HG02840 (cell line): ENCODE measurements around the gene CCDC93.
"Not testable (repeated sequence)": the region's sequence is repeated elsewhere in the genome, so short reads cannot be mapped to it uniquely, and the experiment has no call there.

Experiments
- ATAC-seq: cut with Tn5 transposase; IDR thresholded peaks from one replicate; pipeline ENCODE4 v1.9.1; 2021; ENCODE audit warnings: mild to moderate bottlenecking, moderate library complexity, moderate number of reproducible peaks; ENCODE audit not compliant: unreplicated experiment, low FRiP score

The CCDC93 gene

DNA sequence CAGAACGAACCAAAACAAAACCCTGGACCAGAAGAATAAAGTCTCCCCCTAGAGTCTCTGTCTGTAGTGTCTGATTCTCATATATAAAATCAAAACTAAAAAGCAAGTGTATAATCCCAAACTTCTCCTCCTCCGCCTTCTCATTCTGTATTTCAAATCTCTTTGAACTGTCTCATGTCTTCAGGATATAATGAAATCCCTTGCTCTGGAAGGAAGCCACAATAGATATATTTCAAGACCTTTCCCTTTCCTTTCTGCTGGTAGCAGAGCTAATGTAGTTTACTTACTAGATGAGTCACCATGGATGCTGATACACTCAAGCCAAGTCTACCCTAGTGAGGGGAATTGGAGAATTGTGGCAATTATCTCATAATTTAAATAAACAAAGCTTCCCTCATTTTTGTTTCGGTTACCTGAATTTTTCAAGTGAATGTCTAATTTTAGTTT lies 33.5 kb upstream of the CCDC93 start:
- ATAC-seq, result no peak

DNA sequence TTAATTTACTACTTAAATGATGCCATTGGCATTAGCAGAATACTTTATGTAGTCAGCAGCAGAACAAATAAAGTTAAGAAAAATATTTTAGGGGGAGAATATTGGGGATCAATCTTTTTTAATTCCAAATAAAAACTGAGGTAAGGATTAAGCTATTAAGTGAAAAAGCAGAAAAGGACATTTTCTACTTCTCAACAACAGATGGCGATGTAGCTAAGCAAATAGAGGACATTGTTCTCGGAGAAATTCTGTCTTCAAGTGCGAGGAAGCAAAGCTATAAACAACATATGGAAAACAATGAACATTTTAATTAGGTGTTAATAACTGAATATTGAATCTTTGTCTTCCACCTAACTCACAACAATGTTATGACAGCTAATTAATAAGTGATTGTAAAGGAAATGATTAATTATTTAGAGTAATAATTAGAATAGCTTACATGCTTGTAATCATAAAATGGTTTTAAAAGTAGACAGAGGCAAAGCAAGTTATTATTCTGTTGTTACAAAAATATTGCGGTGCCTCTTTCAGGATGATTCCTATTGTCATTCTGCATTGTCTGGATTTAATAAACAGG lies 32.9 kb upstream of the CCDC93 start:
- ATAC-seq, result no peak

DNA sequence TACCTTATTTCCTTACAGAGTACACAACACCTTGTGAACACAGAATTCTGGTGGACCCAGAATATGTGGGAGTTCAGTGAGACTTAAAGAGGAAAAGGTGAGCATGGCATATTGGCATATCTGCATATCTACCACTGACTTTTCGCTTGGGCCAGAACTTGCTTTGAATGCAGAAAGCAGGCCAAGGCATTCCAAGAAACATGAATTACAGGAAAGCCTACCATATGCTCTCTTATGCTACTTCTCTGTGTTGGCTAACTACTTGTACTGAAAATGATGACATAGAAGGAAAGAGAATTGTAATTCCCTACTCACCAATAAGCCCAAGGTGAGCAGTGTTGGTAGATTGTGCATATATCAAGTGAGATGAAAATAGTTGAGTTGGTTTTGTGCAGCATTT lies 31.4 kb upstream of the CCDC93 start:
- ATAC-seq, result no peak

DNA sequence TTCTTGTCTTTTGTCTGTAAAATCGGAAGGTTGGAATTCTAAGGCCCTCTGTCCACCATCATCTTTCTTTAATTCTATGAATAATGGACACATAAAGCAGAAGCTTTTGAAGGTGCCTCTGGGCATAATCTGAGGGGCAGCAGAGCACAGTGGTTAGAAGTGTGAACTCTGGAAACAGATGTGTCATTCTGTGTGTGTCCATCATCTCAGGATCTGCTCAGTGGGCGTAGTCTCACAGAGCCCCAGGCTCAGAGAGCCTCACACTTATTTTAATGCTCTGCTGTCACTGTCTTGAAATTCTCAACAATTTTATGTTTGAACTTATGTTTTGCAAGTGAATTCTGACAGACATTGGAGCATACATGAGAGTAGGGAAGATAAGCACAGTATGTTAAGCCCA lies 31.0 kb upstream of the CCDC93 start:
- no peak for ATAC-seq

DNA sequence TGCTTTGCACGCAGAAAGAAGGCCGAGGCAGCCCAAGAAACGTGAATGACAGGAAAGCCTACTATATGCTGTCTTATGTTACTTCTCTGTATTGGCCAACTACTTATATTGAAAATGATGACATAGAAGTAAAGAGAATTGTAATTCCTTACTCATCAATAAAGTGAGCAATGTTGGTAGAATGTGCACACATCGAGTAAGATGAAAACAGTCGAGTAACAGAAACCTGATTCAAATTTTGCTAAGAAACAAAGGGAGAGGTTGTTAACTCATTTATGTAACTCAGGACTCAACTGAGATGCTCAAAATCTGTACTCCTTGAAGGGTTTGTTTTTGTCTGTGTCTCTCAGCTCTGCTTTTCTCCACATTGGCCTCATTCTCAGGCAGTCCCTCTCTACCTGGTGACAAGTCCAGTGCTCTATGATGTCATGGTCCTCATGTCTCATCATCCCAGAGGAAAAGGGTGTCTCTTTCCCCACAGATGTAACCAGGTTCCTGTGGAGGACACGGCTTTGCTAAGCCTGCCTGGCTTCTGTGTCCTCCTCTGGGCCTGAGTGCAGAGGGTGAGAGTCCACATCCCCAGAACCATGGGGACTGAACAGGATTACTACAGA lies 30.3 kb upstream of the CCDC93 start:
- ATAC-seq, result no peak

DNA sequence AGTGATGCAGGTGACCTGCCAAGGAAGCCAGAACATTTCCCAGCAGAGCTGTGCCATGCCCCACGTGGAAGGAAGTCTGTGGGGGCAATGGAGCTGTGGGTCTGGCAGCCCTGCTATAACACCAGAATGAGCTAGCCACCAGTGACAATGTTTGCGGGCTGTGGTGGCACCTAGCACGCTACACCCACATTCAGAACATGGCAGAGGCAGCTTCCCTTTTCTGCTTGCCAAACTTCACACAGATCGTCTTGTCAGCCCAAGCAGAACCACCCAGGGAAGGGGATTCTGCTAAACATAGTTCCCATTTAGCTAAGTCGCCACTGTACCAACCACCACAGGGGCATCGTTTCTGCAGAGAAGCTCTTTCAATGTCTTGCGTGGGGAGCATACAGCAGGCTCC lies 27.0 kb upstream of the CCDC93 start:
- no peak for ATAC-seq

DNA sequence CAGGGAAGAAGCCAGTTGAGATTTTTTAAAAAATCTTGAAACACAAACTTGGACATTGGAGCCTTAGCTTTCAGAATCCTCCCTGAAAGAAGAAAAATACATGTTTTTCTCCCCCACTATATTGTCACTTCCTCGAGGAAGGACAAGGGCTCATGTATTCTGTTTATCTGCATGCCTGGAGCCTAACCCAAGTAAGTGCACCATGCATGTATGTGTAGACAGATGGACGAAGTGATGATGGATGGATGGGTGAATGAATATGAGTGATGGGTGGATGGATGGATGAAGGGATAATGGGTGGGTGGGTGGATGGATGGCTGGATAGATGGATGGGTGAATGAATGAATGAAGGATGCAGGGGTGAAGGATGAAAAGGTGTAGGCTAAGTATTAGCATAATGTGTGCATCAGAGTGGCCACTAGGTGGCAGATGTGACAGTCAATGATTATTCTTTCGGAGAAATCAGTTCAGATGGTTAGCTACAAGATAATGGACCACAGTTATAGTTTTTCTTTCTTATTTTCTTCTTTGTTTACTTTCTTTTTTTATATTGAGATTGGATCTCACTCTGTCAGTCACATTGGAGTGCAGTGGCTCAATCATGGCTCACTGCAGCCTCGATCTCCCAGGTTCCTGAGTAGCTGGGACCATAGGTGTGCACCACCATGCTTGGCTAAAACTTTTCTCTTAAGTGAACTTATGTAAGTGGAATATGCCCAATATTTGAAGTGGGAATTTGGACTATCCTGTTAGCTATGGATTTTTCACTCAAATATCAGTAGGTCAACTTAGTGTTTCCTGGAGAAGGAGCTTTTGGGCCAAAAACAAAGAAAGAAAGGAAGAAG lies 18.5 kb upstream of the CCDC93 start:
- no peak for ATAC-seq

DNA sequence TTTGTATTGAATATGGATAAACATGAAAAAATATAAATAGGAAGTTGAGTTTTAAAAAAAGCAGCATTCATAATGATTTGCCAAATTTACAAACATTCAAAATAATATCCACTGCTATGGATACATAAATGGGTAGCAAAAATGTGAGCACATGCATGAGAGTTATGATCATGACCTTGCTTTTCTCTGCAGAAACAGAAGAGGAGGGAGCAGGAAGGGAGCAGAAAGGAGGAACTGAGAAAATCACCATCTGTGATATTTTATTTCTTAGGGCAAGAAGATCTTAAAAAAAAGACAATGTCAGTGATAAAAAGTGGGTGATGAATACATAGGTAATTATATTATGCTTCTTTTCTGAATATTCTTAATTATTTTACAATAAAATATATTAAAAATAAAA lies 17.7 kb upstream of the CCDC93 start:
- ATAC-seq, result no peak

DNA sequence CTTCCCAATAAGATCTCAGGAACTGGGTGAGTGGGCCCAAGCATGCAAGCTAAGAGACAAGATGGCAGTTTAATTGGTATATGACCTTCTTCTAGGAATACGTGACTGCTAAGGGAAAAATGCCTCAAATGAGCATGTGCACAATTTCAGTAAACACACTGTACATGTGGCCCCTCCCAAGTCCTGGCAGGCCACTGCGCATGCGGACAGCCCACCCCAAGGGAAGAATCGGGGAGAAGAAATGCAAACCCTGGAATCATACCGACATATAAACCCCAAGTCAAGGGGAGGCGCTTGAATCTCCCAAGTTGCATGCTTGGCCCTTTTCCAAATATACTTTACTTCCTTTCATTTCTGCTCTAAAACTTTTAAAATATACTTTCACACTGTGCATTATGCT lies 15.2 kb upstream of the CCDC93 start:
- ATAC-seq, result no peak

DNA sequence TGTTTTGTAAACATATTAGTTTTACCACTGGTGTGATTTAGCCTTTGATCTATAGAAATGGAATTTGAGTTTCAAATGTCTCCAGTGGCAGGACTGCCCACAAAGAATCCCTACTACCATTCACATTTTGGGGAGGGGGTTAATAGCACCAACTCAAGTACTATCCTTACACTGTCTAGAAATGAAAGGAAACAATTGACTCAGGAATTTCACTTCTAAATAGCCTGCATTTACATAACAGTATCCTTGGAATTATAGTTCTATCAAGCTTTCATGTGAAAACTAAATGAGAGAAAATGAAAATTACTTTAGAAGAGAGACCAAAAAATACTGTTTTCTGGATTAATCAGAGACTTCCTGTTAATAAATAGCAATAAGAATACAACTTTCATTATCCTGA lies 7.5 kb upstream of the CCDC93 start:
- no peak for ATAC-seq

DNA sequence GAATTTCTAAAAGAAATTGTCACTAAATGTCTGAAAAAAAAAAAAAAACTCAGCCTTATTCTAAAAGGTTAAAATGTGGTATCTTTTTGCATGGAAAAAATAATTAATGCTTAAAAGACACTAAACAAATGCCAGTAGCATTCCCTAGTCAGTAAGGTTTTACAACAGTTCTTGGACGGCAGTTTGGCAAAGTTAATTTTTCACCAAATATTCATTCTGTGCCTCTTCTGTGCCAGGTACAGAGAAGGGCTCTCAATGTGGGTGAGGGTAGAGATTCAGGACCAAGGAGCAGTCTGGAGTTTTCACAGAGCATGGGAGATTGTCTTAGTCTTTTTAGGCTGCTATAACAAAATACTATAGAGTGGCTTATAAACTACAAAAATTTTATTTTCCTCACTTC lies 6.0 kb upstream of the CCDC93 start:
- ATAC-seq, result no peak

DNA sequence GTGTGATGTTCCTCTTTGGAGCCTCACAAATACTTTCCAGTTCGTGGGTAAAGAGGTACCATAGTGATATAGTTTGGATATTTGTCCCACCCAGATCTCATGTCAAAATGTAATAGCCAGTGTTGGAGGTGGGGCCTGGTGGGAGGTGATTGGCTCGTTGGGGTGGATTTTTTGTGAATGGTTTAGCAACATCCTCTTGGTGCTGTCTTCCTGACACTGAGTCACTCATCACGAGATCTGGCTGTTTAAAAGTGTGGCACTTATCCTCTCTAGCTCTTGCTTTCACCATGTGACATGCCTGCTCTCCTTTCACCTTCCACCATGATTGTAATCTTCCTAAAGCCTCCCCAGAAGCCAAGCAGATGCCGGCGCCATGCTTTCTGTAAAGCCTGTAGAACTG lies 3.0 kb upstream of the CCDC93 start:
- no peak for ATAC-seq

DNA sequence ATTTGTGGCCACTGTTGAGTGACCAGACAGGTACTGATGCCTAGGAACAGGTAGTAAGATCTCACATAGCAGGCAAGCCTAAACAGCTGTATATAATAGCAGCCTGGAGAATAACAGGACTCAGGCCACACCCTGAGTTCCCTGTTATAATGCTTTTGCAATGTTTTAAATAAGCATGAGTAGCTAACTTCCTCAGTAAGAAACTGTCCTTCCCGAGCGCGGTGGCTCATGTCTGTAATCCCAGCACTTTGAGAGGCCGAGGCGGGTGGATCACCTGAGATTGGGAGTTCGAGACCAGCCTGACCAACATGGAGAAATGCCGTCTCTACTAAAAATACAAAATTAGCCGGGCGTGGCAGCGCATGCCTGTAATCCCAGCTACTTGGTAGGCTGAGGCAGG lies 1.9 kb upstream of the CCDC93 start:
- ATAC-seq, result not testable (repeated sequence)

DNA sequence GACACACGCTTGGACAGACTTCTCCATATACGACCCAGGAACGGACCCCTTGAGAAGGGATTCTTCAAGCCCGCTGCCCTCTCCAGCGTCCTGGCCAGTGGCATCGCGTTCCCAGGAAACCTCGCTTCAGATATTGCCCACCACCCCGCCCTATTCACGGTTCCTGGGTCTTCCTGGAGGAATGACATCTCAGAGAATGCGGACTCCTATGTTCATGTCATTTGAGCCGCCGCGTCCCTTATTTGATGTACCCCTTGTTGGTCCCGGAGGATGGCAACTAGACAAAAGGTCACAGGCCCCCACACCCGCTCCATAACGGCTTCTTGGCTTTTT lies 588 bp upstream of the CCDC93 start:
- ATAC-seq, result no peak

DNA sequence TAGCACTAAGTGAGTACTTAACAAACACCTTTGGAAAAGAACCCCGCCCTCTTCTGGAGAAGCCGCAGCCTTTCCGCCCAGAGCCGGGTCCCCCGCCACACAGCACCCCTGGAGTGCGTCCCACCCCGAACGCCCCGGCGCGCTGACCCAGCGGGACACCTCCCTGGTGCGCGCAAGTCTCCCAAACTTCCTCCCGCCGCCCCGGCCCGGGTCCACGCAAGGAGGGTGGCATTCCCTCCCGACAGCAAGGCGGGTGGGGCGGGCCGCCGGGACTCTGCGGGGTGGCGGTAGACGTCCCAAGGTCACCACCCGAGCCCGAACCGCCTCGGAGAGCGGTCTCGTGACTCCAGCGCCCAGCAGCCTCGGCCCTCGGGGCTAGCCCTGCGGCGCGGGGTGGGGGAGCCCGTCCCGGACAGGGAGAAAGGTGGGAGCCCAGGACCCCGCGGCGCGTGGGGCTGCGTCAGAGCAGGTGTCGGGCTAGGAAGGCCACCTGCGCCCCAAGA lies 598 bp downstream of the CCDC93 start:
- peak; percentile 34 for ATAC-seq

DNA sequence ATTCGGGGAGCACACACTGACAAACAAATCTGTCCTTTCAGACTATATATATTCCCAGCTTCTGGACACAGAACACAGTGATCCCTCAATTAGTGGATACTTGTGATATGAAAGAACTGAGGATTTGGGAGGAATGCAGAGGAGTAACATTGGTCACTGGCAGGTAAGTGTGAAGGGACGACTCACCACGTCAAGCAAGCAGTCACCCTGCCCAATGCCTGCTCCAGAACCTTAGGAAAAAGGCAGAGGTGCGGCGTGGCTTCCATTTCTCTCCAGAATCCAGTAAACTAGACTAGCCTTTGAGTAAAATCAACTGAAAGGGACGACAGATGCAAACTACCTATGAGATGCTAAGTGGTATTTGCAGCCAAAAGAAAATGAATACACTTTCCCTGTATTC lies 1.1 kb downstream of the CCDC93 start:
- ATAC-seq, result no peak

DNA sequence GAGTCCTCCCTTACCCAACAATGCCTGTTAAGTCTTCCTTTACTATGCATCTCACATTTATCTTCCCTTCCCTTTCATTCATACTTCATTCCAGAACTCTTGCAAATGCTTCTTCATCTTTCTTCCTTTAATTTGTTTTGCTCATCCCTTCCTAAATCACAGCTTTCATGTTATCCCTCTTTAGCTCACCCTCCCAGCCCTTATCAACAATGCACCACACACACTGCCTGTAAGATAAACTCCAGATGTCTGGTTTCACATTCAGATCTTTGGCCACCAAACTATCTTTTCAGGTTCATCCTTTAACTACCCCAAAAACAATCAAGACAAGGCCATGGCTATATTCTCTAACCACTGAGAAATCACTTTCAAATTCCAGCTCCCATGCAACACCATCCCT lies 3.4 kb downstream of the CCDC93 start:
- no peak for ATAC-seq

DNA sequence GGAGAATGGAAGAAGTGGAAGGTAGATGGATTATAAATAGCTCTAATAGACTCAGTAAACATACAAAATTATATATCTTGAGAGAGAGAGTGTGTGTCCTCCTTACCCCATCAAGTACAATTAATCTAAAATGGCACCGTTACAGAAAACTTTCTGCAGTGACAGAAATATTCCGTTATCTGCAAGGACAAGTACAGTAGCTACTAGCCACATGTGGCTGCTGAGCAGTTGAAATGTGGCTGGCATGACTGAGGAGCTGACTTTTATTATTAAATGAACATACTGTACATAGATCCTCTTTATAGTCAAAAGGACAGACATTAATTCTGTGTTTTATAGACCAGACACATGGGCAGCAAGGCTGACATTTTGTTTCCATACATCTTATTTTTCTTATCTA lies 7.0 kb downstream of the CCDC93 start:
- no peak for ATAC-seq

DNA sequence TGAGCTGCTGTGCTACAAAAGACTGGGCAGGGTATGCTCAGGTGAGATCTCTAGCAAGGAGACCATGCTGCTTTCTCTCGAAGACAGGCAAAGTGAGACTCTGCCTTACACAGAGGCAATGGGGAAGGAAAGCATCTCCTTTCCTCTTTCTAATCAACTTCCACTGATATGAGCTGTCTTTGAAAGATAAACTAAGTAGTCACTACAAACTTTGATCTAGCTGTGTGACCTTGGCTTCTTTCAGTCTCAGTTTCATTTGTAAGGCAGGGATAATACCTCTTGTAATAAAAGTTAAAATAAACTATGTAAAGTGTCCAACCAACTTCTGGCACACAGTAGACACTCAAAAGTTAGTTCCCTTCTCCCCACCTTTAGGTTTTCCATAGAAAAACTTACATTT lies 7.5 kb downstream of the CCDC93 start:
- ATAC-seq, result no peak

DNA sequence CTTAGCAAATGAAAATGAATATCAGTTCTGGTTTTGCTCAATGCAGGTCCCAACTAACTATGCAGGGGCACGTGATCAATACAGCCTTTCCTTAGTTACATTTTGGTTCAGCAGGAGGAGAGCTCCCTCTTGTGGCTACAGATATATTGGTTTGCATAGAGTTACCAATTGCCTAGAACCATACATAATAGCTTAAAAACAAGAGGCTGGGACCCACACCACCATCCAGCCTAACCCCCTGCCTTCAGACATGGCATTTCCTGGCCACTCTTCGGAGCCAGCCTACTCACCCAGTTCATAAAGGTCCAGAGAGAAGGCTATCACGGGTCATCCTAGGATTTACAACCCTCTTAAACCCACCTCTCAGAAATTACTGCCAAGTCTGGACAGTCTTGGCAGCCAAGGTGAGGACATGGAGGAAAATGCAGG lies 10.5 kb downstream of the CCDC93 start:
- ATAC-seq, result peak; percentile 99

DNA sequence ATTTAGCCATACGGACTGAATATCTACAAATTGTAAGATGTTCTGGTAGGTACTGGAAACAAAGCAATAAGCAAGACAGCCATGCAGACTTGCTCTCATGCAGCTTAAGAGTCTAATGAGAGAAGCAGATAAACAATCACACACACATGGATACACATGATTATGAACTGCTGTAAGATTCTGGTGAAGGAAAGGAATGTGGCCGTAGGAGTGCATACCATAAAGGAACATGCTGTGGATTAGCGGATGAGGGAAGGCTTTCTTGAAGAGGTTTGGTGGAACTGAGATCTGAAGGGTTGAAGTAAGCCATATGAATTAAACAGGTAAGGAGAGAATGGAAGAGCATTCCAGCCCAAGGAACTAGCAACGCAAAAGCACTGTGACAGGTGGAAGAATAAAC lies 13.8 kb downstream of the CCDC93 start:
- no peak for ATAC-seq
